ENCODE data around the gene PSMB7.

PSMB7 gene

GRCh38 chr9:124409410-124409809 is 5.8 kb downstream of the PSMB7 start:
- DNase-seq, result no peak

GRCh38 chr9:124403246-124403645 is 12.0 kb downstream of the PSMB7 start:
- DNase-seq, result no peak

DNA sequence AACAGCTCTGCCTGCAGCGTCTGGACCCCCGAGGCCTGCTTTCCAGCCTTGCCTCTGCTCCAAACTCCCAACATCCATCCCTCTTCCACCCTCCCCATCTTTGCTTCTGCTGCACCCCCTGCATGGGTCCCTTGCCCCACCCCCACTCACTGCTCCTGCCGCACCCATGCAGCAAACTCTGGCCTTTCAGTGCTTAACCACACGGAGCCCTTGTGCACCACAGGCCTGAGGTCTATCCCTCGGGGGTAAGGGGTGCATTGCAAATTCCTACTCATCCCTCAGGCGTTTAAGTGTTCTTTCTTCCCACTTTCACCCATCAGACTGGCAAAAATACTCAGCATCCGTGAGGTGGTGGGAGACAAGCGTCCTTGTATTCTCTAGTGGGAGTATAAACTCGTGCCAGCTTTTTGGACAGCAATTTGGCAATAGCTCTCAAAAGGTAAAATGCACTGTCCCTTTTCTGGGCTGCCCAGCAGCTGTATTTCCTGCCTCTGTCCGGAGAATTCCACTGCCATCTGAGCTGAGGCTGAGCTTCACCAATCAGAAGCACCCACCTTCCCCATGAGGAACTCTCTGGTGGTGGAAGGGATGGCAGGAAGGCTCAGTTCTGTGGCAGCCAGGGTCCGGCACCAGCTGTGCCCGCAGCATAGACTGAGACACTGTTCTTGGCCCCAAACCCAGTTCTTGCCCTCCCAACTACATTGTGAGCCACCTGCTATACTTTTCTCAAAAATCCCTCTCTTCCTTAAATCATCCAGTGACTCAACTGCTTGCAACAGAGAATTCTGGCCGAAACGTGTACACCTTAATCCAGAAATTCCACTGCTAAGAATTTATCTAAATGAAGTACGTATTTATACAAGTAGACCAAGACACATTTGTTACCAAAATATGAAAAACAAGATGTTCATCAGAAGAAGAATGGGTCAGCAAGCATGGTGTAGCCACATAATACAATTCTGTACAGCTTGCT is 15.0 kb downstream of the PSMB7 start:
- DNase-seq, result no peak

GRCh38 chr9:124399323-124399967 is 15.8 kb downstream of the PSMB7 start:
- no peak for DNase-seq

- DNase-seq, result no peak
Measured at GRCh38 chr9:124398191-124398935, 16.9 kb downstream of the PSMB7 start.

DNA sequence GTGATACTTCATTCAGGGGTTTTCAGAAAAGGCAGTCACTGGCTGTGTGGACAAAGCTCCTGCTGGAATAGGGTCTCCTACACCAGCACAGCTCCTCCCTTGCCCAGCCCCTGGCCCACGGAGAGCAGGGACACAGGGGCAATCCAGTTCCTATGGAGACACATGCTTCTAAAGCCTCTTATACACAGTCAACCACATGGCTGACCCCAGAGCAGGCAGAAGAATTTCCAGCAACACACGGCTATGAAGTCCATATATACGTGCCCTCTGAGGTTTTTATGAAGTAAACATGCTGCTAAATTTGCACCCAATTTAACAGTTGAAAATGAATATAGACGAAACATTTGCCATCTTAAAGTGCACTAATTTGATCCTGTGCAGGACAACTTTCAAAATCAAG is 19.4 kb downstream of the PSMB7 start:
- no peak for DNase-seq

DNA sequence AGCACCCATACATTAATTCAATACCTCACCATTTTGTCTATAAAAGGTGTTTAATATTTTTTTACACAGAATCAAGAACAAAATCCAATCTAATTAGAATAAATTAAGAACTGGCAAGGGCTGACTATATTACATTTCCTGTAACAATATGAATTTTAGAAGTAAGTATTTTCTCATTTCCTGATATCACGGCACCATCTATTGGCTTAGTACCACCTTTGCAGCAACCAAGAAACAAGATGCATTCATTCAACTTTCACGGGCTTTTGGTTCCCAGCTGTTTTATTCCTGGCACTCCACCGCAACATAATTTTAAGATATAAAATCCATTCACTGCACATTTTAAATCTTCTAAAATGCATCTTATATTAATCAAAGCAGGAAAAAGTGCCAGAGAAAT is 20.6 kb downstream of the PSMB7 start:
- DNase-seq, result no peak

DNA sequence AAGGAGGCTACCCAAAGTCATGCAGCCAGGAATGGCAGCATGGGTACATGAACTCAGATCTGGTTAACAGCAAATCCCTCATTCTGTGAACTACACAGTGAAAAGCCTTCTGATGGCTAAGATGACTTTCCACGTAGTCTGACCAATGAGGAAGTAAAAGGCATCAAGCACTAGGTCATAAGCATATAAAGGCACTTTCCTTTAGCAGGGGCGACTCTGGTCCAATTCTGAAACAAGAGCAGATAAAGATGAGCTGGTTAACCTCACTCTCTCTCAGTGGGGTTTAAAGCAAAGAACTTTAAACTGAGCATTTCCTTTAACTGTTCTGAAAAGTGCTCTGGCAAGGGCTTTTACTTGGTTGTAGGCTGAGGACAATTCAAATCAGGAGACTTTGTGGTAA is 21.1 kb downstream of the PSMB7 start:
- DNase-seq, result no peak

GRCh38 chr9:124392871-124393460 is 22.3 kb downstream of the PSMB7 start:
- DNase-seq, result peak; percentile 25

DNA sequence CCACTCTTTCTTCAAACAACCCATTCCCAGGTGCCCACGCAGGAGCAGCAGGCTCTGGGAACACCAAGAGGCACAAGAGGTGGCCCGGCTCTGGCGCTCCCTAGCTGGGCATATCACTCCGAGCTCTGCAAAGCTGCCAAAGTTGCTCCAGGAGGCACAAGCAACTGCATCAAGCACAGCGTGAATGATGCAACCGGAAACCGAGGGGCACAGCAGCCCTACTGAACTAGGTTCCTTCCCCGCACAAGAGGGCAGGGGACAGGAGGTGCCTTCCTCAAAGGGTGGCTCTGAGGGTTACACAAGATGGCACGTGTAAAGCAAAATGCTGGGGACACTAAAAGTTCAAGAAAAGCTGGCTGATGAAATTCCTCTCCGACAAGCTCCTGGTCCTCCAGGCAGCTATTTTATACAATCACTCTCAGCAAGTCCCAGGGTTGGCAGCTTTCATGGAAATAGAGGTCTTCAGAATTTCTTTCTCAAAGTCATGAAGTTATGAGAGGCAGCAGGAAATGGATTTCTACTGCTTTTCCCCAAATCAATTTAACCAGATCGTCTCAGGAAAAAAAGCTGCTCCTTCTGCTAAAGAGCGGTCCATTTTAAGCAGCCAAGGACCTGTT is 22.9 kb downstream of the PSMB7 start:
- no peak for DNase-seq

- no peak for DNase-seq
Measured at GRCh38 chr9:124390794-124391658, 24.2 kb downstream of the PSMB7 start.

- DNase-seq, result peak; percentile 5
Measured at GRCh38 chr9:124389146-124389939, 25.9 kb downstream of the PSMB7 start.

DNA sequence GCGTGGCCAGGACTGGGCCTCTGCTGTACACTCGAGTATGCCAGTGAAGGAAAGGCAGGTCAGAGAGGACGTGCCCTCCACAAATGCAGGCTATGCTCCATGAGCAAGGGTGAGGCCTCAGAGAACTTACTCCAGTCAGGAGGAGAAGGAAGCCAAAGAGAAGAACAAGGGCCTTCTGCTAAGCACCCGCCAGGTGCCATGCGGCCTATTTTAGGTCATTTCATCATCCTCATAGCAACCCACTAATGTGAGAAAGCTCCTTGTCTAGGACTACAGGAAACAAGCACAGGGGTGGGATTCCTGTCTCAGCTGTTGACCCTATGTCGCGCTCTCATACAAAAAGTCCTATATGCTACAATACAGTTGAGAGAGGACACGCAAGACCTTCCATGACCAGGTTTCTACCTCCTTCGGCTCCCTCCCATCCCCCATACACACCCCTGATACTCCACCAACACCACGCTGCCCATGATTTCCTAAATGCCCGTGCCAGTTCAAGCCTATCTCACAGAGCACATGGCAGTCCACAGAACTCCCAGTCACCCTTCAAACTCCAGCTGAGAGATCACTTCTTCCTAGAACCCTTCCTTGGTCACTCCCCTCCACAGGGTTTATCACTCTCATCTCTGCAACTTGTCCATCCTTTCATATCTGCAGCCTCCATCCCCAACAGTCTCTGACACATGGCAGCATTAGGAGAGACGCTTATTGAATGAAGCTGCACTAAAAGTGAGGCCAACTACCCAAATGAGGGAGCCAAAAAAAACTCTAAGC is 26.8 kb downstream of the PSMB7 start:
- DNase-seq, result no peak

GRCh38 chr9:124386201-124386600 is 29.0 kb downstream of the PSMB7 start:
- DNase-seq, result no peak

GRCh38 chr9:124385623-124386022 is 29.6 kb downstream of the PSMB7 start:
- DNase-seq, result no peak

- peak; percentile 8 for DNase-seq
Measured at GRCh38 chr9:124384846-124385245, 30.4 kb downstream of the PSMB7 start.

- no peak for DNase-seq
Measured at GRCh38 chr9:124384210-124384609, 31.0 kb downstream of the PSMB7 start.

DNA sequence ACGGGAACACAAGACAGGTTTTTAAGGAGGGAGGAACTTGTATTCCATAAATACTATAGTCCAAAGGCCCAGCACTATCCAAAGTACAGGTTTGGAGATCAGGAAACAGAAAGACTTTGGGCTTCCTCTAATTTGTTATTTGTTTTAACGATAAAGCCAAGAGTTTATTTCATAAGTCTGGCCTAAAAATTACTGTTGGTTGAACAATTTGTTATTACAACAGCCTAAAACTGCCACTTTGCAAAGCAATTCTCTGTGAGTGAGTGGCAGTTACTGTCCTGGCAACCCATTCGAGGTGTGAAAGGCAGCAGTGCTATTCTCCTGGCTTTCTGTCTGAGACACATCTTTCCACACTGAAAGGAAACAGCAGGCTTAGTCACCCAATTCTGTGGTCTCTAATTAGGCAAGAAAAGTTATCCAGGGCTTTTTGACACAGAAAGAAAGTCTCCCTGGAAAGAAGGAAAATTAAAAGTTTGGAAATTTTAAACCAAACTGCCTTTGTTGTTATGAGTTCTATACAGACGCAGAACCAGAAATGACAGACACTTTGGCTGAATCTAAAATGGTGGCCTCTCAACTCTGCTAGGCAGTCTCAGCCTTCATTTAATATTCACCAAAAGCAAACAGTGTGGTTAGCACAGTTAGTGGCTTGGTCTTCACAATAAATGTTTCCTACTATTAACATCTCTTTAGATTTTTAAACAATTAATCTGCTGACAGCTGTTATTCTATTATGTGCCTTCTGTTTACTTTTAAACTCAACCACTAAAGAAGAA is 33.9 kb downstream of the PSMB7 start:
- no peak for DNase-seq
